LoVo (cell line): ENCODE data around the gene ITSN1.
"Not testable (repeated sequence)": the region's sequence is repeated elsewhere in the genome, so short reads cannot be mapped to it uniquely, and the experiment has no call there.

Experiments used
- DNase-seq: peaks from one replicate; pipeline ENCODE4 v3.0.0-alpha.2; 2016; ENCODE audit warnings: low spot score

The ITSN1 gene

DNA sequence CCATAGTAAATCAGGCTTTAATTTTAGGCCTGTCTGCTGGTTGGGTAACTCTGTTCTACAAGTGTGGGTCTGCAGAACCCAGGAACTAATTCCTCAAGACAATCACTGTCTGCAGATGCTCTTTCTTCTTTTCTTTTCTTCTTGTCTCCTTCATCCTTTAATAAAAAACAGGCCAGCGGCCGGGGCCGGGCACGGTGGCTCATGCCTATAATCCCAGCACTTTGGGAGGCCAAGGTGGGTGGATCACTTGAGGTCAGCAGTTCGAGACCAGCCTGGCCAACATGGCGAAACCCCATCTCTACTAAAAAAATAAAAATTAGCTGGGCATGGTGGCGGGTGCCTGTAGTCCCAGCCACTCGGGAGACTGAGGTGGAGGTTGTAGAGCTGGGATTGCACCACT, 220.9 kb downstream of the ITSN1 start:
- not testable (repeated sequence) for DNase-seq

DNA sequence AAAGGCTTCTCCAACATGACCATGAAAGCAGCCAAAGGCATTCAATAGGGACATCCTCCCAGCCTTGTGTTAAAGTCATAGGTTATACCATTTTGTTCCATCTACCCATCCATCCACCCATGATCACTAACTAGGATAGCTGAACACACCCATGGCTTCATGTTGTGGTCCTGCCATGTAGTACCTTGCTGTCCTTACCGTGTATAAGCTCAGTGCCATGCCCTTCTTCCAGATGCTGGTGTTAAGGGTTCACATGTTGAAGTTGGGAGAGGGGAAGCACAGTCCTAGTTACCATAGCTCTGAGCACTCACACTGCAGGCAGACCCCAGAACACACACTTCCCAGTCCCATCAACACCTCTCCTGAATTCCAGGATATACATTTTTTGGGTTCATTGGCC, 221.8 kb downstream of the ITSN1 start:
- DNase-seq = no peak

DNA sequence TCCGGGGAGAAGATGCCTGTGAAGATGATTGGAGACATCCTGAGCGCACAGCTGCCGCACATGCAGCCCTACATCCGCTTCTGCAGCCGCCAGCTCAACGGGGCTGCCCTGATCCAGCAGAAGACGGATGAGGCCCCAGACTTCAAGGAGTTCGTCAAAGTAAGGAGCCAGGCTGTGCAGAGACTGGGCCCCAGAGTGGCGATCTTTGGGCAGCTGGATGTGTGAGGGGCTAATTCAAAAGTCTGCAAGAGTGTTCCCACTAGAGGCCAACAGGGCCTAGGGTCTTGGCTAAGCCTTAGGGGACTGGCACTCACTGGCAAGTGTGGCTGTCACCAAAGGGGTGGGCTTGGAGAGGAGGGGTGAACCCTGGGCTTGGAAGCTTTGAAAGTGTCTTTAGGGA, 222.9 kb downstream of the ITSN1 start:
- no peak for DNase-seq

DNA sequence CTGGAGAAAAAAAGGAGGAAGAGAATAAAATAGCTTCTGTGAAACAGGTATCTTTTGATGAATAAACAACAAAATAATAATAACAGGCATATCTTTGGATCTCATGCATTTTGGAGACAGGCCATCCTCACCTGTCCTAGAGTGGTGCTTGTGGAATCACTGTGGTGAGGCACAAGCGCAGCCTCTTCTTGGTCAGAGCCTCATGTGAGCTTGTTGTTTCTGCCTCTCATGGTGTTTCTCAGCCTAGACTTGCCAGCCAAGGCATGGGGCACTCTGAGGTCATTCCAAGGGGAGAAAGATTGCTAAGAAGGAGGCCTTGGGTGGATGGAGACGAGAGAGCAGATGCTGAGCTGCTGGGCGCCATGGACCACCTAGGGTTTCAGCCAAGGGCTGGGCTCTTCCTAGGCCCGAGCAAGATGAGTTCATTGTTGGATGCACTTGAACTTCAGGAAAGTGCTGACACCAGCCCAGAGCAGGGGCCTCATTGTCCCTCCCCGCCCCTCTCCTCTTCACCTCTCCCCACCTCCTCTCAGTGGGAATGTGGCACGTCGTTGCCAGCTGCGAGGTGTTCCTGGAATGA, 223.8 kb downstream of the ITSN1 start:
- DNase-seq = no peak

DNA sequence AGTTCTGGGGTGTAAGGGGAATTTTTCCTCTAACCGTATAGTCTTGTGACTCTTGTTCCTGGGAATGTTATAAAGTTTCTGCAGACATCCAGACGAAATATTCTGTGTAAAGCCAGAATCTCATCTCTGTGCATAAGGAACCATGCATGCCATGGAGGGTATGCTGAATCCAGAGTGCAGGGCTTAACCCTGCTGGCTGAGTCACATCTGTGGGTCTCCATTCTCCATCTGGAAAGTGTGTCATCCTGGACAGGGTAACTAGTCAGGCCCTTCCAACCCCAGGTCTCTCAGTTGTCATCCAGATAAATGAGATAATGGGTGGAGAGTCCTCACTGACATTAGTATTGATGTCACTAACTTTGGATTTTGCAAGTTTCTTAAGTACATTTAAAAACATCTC, 224.5 kb downstream of the ITSN1 start:
- no peak for DNase-seq

DNA sequence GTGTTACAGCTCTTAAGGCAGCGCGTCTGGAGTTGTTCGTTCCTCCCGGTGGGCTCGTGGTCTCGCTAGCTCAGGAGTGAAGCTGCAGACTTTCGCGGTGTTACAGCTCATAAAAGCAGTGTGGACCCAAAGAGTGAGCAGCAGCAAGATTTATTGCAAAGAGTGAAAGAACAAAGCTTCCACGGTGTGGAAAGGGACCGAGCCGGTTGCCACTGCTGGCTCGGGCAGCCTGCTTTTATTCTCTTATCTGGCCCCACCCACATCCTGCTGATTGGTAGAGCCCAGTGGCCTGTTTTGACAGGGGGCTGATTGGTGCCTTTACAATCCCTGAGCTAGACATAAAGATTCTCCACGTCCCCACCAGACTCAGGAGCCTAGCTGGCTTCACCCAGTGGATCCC, 225.6 kb downstream of the ITSN1 start:
- DNase-seq = not testable (repeated sequence)

DNA sequence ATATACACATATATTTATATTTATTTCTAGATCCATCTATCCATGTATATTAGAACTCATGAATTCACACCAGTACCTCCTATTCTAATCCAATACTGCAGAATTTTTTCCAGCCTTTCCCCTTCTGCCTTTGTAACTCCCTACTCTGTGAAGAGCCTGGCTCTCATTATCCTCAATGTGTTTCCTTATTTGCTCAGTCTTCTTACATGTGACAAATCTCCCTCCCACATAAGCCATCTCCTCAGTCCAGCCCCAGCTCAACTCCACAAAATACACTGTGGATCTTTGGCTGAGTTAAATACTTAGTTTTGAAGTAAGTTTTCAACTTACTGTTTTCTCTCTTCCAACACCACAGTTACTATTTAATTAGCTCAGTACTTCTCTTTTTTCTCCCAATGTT, 227.6 kb downstream of the ITSN1 start:
- DNase-seq = no peak

DNA sequence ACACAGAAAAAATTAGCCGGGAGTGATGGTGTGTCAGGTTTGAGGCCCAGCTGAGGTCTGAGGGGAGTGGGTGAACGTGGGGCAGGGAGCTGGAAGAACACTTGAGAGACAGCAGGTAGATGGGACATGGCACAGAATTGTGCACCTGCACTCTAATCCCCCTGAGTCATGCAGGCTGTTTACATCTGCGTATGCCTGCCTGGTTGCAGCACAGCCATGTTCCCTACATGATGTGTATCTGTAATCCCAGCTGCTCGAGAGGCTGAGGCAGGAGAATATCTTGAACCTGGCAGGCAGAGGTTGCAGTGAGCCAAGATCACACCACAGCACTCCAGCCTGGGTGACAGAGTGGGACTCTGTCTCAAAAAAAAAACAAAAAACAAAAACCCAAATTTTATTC, 228.5 kb downstream of the ITSN1 start:
- no peak for DNase-seq

DNA sequence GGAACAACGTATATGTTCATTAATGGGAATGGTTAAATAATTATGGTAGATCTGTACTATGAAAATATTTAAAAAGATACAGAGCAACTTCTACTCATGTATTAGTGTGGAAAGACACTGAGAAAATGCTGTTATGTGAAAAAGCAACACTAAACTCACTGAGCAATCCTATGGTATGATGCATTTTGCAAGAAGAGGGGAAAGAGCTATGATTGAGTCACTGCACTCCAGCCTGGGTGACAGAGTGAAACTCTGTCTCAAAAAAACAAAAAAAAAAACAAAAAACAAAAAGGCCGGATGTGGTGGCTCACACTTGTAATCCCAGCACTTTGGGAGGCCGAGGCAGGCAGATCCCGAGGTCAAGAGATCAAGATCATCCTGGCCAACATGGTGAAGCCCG, 228.9 kb downstream of the ITSN1 start:
- no peak for DNase-seq

DNA sequence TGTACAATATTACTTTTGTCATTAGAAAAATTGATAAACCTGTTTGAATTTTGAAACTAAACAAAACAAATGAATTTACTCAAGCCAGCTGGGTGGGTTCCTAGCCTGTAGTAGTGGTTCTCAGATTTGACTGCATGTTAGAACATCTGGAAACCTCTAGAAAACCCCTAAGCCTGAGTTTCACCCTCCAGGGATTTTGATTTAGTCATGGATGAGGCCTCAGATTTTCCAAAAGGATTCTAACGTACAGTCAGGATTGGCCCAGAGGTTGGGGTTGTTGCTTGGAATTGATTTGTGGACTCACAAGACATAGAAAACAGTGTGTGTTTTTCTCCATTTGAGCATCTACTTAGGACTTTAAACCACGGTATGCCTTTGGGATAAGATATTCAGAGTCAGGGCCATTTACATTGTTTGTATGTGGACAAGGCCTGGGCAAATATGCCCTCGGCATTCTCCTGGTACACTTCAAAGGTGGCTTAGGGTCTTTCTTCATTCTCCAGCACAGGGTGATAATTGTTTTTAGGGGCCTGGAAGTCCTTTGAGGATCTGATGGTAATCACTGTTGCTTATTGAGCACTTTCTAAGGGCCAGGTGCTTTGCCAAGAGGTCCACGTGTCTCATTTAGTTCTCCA, 230.7 kb downstream of the ITSN1 start:
- no peak for DNase-seq

DNA sequence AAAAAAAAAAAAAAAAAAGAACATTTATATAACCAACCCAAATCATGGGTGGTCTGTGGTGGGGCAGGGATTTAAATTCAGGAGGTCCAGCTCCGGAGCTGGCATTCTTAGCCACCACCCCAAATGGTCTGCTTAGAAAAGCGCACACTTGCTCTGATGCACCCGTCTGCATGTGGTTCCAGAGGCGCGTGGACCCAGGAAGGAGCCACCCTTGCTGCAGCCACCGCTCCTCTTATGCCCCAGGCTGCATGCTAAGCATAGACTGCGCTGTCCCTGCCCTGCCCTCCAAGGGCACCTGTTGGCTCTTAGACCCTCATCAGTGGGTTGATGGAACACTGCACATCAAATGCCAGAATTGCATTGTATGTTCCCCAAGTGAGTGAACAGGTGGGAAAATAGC, 231.9 kb downstream of the ITSN1 start:
- no peak for DNase-seq

DNA sequence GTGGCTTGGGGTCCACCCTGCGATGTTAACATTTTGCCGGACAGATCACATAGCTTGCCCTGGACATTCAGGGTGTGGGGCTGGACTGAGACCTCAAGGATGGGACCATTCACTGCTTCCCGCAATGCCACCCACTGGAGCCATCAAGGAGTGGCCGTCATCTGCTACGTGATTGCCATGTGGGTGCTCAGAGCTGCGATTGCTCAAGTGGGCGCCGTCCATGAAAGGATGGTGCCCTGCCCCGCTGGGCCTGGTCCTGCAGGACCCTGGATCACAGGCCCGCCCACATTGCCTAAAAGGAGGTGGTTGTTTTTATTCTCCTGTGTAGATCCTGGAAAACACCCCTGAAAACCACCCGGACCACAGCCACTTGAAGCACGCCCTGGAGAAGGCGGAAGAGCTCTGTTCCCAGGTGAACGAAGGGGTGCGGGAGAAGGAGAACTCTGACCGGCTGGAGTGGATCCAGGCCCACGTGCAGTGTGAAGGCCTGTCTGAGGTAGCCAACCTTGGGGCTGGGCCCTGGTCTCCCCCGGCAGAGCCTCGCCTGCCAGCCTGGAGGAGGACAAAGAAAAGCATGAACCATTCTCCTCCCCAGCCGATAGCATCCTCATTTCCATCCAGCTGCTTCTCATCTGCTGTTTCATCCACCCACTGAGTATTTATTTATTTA, 232.9 kb downstream of the ITSN1 start:
- DNase-seq = no peak

DNA sequence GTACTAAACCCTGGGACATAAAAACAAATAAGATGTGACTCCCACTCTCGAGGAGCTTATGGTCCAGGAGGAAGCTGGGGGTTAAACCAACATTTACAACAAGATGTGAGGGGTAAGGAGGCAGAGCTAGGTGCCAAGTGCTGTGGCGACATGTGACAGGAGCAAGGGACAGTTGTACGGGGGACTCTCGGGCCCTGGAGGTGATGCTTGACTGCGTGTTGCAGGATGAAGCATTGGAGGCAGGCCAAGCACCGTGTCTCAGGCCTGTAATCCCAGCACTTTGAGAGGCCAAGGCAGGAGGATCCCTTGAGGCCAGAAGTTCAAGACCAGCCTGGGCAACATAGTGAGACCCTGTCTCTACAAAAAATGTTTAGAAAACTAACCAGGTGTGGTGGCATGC, 236.5 kb downstream of the ITSN1 start:
- DNase-seq = no peak

DNA sequence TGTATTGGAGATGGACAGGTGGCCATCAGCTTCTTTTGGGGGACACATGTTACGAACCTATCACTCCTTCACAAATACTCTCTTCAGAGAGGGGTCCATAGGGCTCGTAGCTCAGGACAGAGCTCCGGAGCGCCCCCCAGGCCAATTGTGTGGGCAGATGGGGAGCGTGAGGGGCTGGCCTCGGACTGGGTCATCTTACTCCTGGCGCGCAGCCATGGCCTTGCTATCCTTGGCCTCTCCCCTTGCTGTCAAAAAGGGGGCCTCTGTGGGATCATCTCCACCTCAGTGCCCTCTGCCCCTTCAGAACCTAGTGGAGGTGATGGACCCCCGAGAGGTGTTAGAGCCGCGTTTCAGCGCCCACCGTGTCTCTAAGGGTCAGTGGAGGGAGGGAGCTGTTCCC, 238.3 kb downstream of the ITSN1 start:
- DNase-seq = no peak

DNA sequence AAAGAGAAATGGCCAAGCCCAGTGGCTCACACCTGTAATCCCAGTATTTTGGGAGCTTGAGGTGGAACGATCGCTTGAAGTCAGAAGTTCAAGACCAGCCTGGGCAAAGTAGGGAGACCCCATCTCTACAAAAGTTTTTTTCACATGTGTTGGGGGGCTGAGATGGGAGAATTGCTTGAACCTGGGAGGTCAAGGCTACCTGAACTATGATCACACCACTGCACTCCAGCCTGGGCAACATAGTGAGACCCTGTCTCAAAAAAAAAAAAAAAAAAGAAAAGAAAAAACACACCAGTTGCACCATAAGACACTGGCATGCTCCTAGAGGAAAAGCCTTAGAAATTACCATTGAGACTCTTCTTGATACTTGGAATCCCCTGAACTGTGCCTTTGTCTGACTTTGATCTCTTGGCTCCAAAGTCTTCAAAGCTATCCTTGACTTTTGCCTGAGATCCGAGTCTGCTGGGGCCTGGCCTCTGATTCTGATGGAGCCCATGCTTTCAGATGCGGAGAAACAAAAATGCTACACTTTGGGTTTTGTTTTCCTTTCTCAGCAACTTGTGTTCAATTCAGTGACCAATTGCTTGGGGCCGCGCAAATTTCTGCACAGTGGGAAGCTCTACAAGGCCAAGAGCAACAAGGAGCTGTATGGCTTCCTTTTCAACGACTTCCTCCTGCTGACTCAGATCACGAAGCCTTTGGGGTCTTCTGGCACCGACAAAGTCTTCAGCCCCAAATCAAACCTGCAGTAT, 239.6 kb downstream of the ITSN1 start:
- no peak for DNase-seq

DNA sequence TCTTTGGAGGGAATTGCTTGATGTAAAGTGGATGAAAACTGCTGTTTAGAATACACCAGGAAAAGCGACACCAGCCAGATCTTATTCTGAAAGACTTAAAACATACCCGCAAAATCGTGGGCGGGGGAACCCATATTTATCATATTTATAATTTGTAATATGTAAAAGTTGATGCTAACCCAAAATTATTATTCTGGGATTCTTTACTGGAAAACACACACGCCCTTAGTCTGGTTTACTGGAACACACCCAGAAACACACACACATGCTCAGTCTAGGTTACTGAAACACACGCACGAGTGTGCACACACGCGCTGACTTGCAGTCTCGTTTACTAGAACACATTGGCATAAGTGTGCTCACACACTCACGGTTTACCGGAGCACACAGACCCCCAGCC, 240.8 kb downstream of the ITSN1 start:
- no peak for DNase-seq

DNA sequence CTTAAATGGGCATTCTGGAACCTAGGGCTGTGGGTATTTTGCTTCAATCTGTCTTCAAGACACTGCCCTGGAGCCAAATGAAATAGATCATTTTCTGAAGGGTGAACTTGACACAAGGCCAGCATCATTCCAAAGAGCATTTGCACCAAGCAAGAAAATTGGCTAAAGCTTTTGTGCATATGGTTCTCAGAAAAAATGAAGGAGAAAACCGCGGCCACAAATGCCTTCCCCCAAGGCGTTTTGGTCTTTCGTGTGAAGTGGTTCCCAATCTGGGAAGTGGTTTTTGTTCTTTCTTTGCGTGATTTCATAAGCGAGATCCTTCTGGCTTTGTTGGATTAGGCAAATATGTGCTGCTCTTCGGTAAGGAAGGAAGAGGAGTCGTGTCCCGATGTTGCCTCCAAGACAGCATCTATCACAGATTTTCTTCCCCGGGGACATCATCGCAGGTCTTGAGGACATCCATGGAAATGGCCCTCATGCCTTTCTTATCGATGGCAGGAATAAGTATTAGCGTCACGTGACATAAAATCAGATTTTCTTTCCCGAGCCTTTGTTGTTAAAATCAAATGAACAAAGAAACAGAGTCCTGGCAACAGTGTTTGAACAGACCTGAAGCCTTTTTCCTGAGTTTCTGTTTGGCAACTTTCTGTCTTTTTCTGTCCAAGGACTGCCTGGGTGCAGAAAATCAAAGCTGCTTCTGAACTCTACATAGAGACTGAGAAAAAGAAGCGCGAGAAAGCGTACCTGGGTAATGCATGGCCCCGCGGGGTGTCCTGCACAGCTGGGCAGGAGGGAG, 242.3 kb downstream of the ITSN1 start:
- DNase-seq = no peak

DNA sequence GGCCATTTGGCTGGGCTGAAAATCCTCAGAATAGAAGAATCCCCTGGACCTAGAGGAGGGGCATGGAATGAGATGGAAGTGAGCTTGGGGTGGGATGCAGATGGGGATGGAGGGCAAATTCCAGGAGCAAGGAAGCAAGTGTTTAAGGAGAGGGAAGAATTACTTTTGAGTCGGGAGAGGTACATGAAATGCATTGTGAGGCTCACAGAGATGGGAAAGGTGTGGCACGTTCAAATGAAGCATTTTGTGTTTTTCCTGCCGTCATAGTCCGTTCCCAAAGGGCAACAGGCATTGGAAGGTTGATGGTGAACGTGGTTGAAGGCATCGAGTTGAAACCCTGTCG, 242.8 kb downstream of the ITSN1 start:
- DNase-seq = no peak

DNA sequence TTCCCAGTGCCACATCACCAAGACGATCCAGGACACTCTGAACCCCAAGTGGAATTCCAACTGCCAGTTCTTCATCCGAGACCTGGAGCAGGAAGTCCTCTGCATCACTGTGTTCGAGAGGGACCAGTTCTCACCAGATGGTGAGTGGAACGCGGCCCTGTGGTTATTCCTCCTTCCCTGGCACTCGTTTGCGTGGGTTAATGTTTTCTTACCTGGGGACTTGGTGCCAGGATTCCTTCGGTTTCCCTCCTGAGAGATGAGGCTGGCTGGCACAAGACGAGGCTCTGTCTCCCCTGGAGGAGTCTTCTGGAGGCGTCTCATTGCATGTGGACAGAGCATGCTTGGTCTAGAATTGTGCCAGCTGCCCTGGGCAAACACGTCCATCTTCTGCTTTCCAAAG, 244.0 kb downstream of the ITSN1 start:
- no peak for DNase-seq

DNA sequence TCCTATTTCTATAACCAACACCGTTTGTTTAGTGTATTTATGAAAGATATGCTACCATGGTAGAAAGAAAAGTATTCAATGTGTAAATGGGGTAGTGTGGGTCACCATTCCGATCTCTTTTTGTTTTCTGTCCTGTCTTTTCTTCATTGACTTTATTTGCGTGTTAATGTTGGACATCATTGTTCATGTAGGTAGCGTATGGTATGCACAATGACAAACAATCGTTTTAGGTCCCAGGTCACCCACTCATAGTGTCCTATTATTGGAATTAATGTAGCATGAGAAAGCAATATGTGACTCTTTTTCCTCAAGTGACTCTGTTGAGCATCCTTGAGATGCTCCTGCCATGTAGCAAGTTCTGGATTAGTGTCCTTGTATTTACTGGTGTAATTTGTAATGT, 247.9 kb downstream of the ITSN1 start:
- no peak for DNase-seq

DNA sequence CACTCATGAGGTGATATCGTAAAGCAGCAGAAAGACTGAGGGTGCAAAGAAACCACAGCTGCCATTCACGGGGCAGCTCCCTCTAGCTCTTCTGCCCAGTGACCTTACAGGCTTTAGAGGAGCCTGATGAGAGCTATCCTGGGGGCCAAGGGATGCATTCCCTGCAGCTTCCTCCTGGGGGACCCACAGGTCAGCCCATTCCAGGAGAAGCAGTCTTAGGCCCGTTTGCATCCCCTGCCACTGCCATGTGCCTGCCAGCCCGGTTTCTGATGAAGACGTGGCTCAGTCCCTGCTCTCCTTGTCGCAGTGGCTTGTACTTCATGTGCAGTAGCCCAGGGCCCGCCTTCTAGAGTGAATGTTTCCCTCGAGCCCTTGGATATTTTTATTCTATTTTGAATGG, 250.6 kb downstream of the ITSN1 start:
- DNase-seq = no peak

DNA sequence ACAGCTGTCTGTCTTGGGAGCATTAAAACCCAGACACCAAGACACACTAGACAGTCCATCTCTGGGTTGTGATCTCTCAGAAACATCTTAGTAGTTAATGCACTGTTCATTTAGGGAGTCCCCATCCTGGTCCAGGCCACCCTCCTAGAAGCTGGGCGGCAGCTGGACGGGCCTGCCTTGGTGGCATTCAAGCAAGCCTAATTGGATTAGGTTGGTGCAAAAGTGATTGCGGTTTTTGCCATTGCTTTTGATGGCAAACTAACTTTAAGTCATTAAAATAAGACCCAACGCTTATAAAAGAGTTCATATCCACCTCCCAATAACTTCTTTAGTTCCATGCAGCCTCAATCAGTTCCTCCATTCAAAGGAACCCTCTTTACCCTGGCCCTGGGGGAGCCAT, 251.6 kb downstream of the ITSN1 start:
- DNase-seq = no peak
